K562 (cell line): ENCODE measurements around the gene LARP4B. TPM values are rescaled to one million over a fixed set of nuclear protein-coding genes. Genes with fewer than 3 reads are reported as not detected.
A peak's percentile ranks its signal among the peaks of the same experiment; 100 is the strongest.

Experiments
- ATAC-seq: fragments of 200-7000 bp; cut with Tn5 transposase; 3 replicates; pipeline ENCODE4 v1.9.1; 2020; ENCODE audit warnings: moderate library complexity
- BruUV-seq: library from RNA; stranded (reverse); fragments of 400-500 nt; replicated peaks from 2 replicates; lab custom pipeline; 2021; lab: Mats Ljungman, UMichigan
- CTCF ChIA-PET: fragments of 300-600 bp; formaldehyde crosslinking; extraction: SDS; loops from one replicate; lab custom pipeline; 2021; ENCODE audit warnings: low intra/inter-chr PET ratio; lab: Yijun Ruan, JAX
- POLR2A ChIA-PET: fragments of 300-600, 350-650 bp; sonication (Branson Sonifier 250); formaldehyde crosslinking; extraction: SDS; loops from one replicate; lab custom pipeline; 2021; ENCODE audit warnings: antibody characterized with exemption, inconsistent platforms; lab: Yijun Ruan, JAX
- DNase-seq, 4 experiments: peaks; one replicate each; pipeline versions ENCODE4 v3.0.0 to v3.0.0-alpha.2; 2011 to 2018; ENCODE audit warnings: low spot score in 3 of 4, mixed read lengths in 3 of 4; ENCODE audit errors: extremely low read depth in 1 of 4
- FAIRE-seq: peaks from 2 replicates; lab custom pipeline; 2011; peaks lifted over from hg19 to GRCh38; lab: Jason Lieb, UNC
- H2AFZ ChIP-seq: 2 replicates; pipeline ENCODE4 v1.6.0; 2011; ENCODE audit warnings: low read depth, low read length, control low read depth, inconsistent platforms
- H3K27ac ChIP-seq: fragments of 200-600 bp; 3 replicates; pipeline ENCODE4 v1.8.0; 2011; ENCODE audit warnings: low read depth, mild to moderate bottlenecking, control low read depth, inconsistent platforms, low read length, moderate library complexity, mixed read lengths; ENCODE audit errors: extremely low read depth
- H3K27me3 ChIP-seq, 2 experiments: fragments of 300-600 bp in 1 of 2; 2 replicates in 1 of 2; 3 replicates in 1 of 2; pipeline versions ENCODE4 v1.6.0 to v1.8.0; 2011; ENCODE audit warnings: inconsistent platforms in 2 of 2, low read length in 2 of 2, mild to moderate bottlenecking in 1 of 2, mixed read lengths in 1 of 2, moderate library complexity in 1 of 2; ENCODE audit not compliant: control insufficient read depth in 2 of 2, insufficient read depth in 2 of 2
- H3K36me3 ChIP-seq: fragments of 300-600 bp; 3 replicates; pipeline ENCODE4 v1.8.0; 2011; ENCODE audit warnings: mild to moderate bottlenecking, low read length, inconsistent platforms; ENCODE audit not compliant: control insufficient read depth, insufficient read depth
- H3K4me1 ChIP-seq, 2 experiments: fragments of 200-600 bp in 1 of 2; replicated peaks in 1 of 2; 2 replicates in 1 of 2; 3 replicates in 1 of 2; pipeline versions ENCODE4 v1.5.1 to v1.8.0; 2011; ENCODE audit warnings: inconsistent platforms in 2 of 2, low read length in 2 of 2, mild to moderate bottlenecking in 1 of 2, mixed read lengths in 1 of 2, moderate library complexity in 1 of 2; ENCODE audit not compliant: control insufficient read depth in 2 of 2, insufficient read depth in 2 of 2
- H3K4me2 ChIP-seq: 2 replicates; pipeline ENCODE4 v1.6.1; 2011; ENCODE audit warnings: low read length, control low read depth, inconsistent platforms, mixed read lengths; ENCODE audit not compliant: insufficient read depth
- H3K4me3 ChIP-seq: fragments of 200-600 bp; sonication (generic), shearing (Covaris generic); 2 replicates; pipeline ENCODE4 v1.5.1; 2016; ENCODE audit warnings: control low read depth, inconsistent platforms
- H3K79me2 ChIP-seq: fragments of 200-600 bp; 3 replicates; pipeline ENCODE4 v1.8.0; 2011; ENCODE audit warnings: low read length, inconsistent platforms; ENCODE audit not compliant: control insufficient read depth, insufficient read depth
- H3K9ac ChIP-seq, 2 experiments: 2 replicates each; pipeline versions ENCODE4 v1.6.0 to v1.6.1; 2011; ENCODE audit warnings: low read depth in 2 of 2, low read length in 2 of 2, control low read depth in 1 of 2, inconsistent platforms in 1 of 2, mild to moderate bottlenecking in 1 of 2, mixed read lengths in 1 of 2; ENCODE audit not compliant: insufficient read depth in 1 of 2
- H3K9me1 ChIP-seq: one replicate; pipeline ENCODE4 v1.6.0; 2011; ENCODE audit warnings: inconsistent platforms, mild to moderate bottlenecking, low read length, moderate library complexity; ENCODE audit not compliant: control insufficient read depth, insufficient read depth
- H3K9me3 ChIP-seq: replicated peaks from 2 replicates; pipeline ENCODE4 v1.5.1; 2011; ENCODE audit warnings: low read depth, low read length, inconsistent platforms; ENCODE audit not compliant: control insufficient read depth, insufficient read depth
- H4K20me1 ChIP-seq: replicated peaks from 2 replicates; pipeline ENCODE4 v1.6.1; 2011; ENCODE audit warnings: low read length, inconsistent platforms, mixed read lengths; ENCODE audit not compliant: control insufficient read depth, insufficient read depth
- CEBPB ChIP-seq: fragments of 450-650 bp; IDR thresholded peaks from 2 replicates; pipeline ENCODE4 v1.6.1; 2016; ENCODE audit warnings: missing genetic modification characterization, missing compliant biosample characterization
- CREM ChIP-seq: IDR thresholded peaks from 2 replicates; pipeline ENCODE4 v1.6.1; 2014; ENCODE audit warnings: antibody characterized with exemption, low read depth
- NFATC3 ChIP-seq: fragments of 450-650 bp; IDR thresholded peaks from 2 replicates; pipeline ENCODE4 v1.6.1; 2017; ENCODE audit warnings: mild to moderate bottlenecking
- NR2C1 ChIP-seq, 2 experiments: fragments of 450-650 bp; IDR thresholded peaks; 2 replicates each; pipeline ENCODE4 v1.6.1; 2017; ENCODE audit warnings: mild to moderate bottlenecking in 2 of 2, antibody characterized with exemption in 1 of 2, inconsistent platforms in 1 of 2, missing compliant biosample characterization in 1 of 2, missing genetic modification characterization in 1 of 2
- RB1 ChIP-seq: fragments of 450-650 bp; IDR thresholded peaks from 2 replicates; pipeline ENCODE4 v1.6.1; 2017; ENCODE audit warnings: low read depth, mild to moderate bottlenecking
- ZC3H11A ChIP-seq: IDR thresholded peaks from 2 replicates; pipeline ENCODE4 v1.6.1; 2012; ENCODE audit warnings: low read depth, low read length, improper control_type of control experiment
- ZNF316 ChIP-seq: fragments of 450-650 bp; IDR thresholded peaks from 2 replicates; pipeline ENCODE4 v1.6.1; 2016
- WGBS: fragments of 100-300 bp; shearing (Covaris generic); methylation state at CpG from one replicate; pipeline ENCODE4 v1.1.6; 2016; ENCODE audit warnings: low coverage, mixed read lengths; ENCODE audit not compliant: insufficient coverage; ENCODE audit errors: missing lambda C conversion rate; 5-methylcytosine and 5-hydroxymethylcytosine counted together
- in situ Hi-C: fragments of 300-500 bp; cut with MboI; formaldehyde crosslinking; loops from 4 replicates; pipeline ENCODE4 v1.15.0; 2018; ENCODE audit warnings: inconsistent platforms, mixed read lengths
- intact Hi-C: fragments of 100-400 bp; cut with micrococcal nuclease; formaldehyde crosslinking; loops from 2 replicates; pipeline ENCODE4 v1.14.2; 2022
- polyA plus RNA-seq, 8 experiments: library from polyadenylated mRNA; depleted of rRNA in 4 of 8; stranded (reverse) in 5 of 8; unstranded in 3 of 8; fragments of >200 nt; fragmentation: Nextera tagmentation in 2 of 8; fragmentation: Illumina TruSeq in 1 of 8; extraction: Ambion mirVana in 2 of 8; extraction: Trizol in 1 of 8; gene quantifications; 2 replicates each; pipeline versions ENCODE4 v1.2.1 to v1.2.3, GENCODE V29; 2011 to 2014; ENCODE audit warnings: inconsistent platforms in 1 of 8, missing spikeins in 1 of 8
- total RNA-seq, 7 experiments: library from RNA; depleted of rRNA in 6 of 7; stranded (reverse); fragments of >200 nt in 6 of 7; fragmentation: Illumina TruSeq in 2 of 7; extraction: Trizol in 2 of 7; gene quantifications; 2 replicates each; pipeline versions ENCODE4 v1.2.1 to v1.2.3, GENCODE V29; 2011 to 2021; ENCODE audit warnings: low replicate concordance in 1 of 7
- TF ChIP-seq, protein P1 (sequence below): fragments of 250-450 bp; sonication (Bioruptor Pico); IDR thresholded peaks from 2 replicates; pipeline ENCODE4 v1.4.0; 2020; ENCODE audit warnings: mild to moderate bottlenecking, moderate library complexity

Gene LARP4B
- total and polyA plus RNA-seq, 9 of the 15 experiments (the other 6 are each of a cell fraction or from before 2014, with no cell fraction given) = 11.8 to 130 (median 42.6) TPM

GRCh38 chr10:836782-837181 lies 94.7 kb downstream of the LARP4B start (continued):
- TF ChIP-seq NR2C1 (IDR thresholded peaks at IDR 0.05) = no peak
- no peak for TF ChIP-seq NR2C1 (tag; IDR thresholded peaks at IDR 0.05)
- no peak for TF ChIP-seq RB1
- TF ChIP-seq ZC3H11A = no peak
- TF ChIP-seq, protein P1, sequence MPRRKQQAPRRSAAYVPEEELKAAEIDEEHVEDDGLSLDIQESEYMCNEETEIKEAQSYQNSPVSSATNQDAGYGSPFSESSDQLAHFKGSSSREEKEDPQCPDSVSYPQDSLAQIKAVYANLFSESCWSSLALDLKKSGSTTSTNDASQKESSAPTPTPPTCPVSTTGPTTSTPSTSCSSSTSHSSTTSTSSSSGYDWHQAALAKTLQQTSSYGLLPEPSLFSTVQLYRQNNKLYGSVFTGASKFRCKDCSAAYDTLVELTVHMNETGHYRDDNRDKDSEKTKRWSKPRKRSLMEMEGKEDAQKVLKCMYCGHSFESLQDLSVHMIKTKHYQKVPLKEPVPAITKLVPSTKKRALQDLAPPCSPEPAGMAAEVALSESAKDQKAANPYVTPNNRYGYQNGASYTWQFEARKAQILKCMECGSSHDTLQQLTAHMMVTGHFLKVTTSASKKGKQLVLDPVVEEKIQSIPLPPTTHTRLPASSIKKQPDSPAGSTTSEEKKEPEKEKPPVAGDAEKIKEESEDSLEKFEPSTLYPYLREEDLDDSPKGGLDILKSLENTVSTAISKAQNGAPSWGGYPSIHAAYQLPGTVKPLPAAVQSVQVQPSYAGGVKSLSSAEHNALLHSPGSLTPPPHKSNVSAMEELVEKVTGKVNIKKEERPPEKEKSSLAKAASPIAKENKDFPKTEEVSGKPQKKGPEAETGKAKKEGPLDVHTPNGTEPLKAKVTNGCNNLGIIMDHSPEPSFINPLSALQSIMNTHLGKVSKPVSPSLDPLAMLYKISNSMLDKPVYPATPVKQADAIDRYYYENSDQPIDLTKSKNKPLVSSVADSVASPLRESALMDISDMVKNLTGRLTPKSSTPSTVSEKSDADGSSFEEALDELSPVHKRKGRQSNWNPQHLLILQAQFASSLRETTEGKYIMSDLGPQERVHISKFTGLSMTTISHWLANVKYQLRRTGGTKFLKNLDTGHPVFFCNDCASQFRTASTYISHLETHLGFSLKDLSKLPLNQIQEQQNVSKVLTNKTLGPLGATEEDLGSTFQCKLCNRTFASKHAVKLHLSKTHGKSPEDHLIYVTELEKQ (CRISPR knock-in tag) = no peak
- TF ChIP-seq NFATC3 = no peak
- TF ChIP-seq CEBPB (tag) = peak; percentile 79

- no peaks in the 10 kb centered on the region for H3K9me3 ChIP-seq
- H3K9me1 ChIP-seq = no peaks in the 10 kb centered on the region
- H2AFZ ChIP-seq = no peak overlapping the region
- FAIRE-seq (no peak), ATAC-seq (no peak), DNase-seq (no peak)
- no peak overlapping the region for H3K4me3 ChIP-seq
- WGBS = 97% methylated on average over 5 of the region's 5 CpGs
- H3K27me3 ChIP-seq = no peaks in the 10 kb centered on the region
- POLR2A ChIA-PET = no interaction called here
- H3K9ac ChIP-seq = no peak overlapping the region
- H3K36me3 ChIP-seq = peaks cover 86% of the 10 kb centered on the region; the same call in 2 of the 3 replicates
- no peak overlapping the region for H3K4me2 ChIP-seq
- intact Hi-C loops (no loop called here), in situ Hi-C loops (no loop called here)
- TF ChIP-seq ZNF316 (peak; percentile 46; the same call in 1 of the 2 replicates), CREM (no peak)
- CTCF ChIA-PET = no interaction called here
- H3K27ac ChIP-seq = no peak overlapping the region
- BruUV-seq = no TSS peak
- H3K79me2 ChIP-seq = peaks cover 21% of the 10 kb centered on the region; the same call in 2 of the 3 replicates
- H4K20me1 ChIP-seq = no peaks in the 10 kb centered on the region
- H3K4me1 ChIP-seq = no peaks in the 10 kb centered on the region
Measured at GRCh38 chr10:834493-834892, 97.0 kb downstream of the LARP4B start.
